ENCODE results near the gene GPR142. TPM values are rescaled to one million over a fixed set of nuclear protein-coding genes. Genes with fewer than 3 reads are reported as not detected.

GPR142 gene
- polyA plus RNA-seq, 4 donors, result 0.11 to 0.40 (median 0.18) TPM; not detected in 1

GRCh38 chr17:74368341-74369081, 1.2 kb downstream of the GPR142 start:
- no peak for DNase-seq (ENCODE audit: low read depth in 4 of 4, low spot score in 2 of 4)

- DNase-seq (ENCODE audit: low read depth in 4 of 4, low spot score in 2 of 4), result no peak
Observed at GRCh38 chr17:74369221-74369620, 1.9 kb downstream of the GPR142 start.

- DNase-seq (ENCODE audit: low read depth in 4 of 4, low spot score in 2 of 4), result no peak
Observed at GRCh38 chr17:74369665-74370490, 2.6 kb downstream of the GPR142 start.

GRCh38 chr17:74371653-74372147, 4.4 kb downstream of the GPR142 start:
- DNase-seq (ENCODE audit: low read depth in 4 of 4, low spot score in 2 of 4), result no peak

- DNase-seq (ENCODE audit: low read depth in 4 of 4, low spot score in 2 of 4), result no peak
Observed at GRCh38 chr17:74372426-74372825, 5.1 kb downstream of the GPR142 start.

- DNase-seq (ENCODE audit: low read depth in 4 of 4, low spot score in 2 of 4), result no peak
Observed at GRCh38 chr17:74373838-74374606, 6.7 kb downstream of the GPR142 start.

GRCh38 chr17:74374858-74375257, 7.6 kb downstream of the GPR142 start:
- DNase-seq (ENCODE audit: low read depth in 4 of 4, low spot score in 2 of 4), result no peak

GRCh38 chr17:74379495-74380085, 12.3 kb downstream of the GPR142 start:
- DNase-seq (ENCODE audit: low read depth in 4 of 4, low spot score in 2 of 4), result peak; percentile 75 to 87 (median 81)

- DNase-seq (ENCODE audit: low read depth in 4 of 4, low spot score in 2 of 4), result no peak
Observed at GRCh38 chr17:74380086-74380958, 13.0 kb downstream of the GPR142 start.

- DNase-seq (ENCODE audit: low read depth in 4 of 4, low spot score in 2 of 4), result no peak
Observed at GRCh38 chr17:74380959-74381808, 13.9 kb downstream of the GPR142 start.

GRCh38 chr17:74383141-74383540, 15.8 kb downstream of the GPR142 start:
- no peak for DNase-seq (ENCODE audit: low read depth in 4 of 4, low spot score in 2 of 4)

- DNase-seq (ENCODE audit: low read depth in 4 of 4, low spot score in 2 of 4), result no peak
Observed at GRCh38 chr17:74385201-74385600, 17.9 kb downstream of the GPR142 start.

GRCh38 chr17:74386386-74386785, 19.1 kb downstream of the GPR142 start:
- DNase-seq (ENCODE audit: low read depth in 4 of 4, low spot score in 2 of 4), result no peak

- DNase-seq (ENCODE audit: low read depth in 4 of 4, low spot score in 2 of 4), result no peak
Observed at GRCh38 chr17:74387365-74388218, 20.3 kb downstream of the GPR142 start.

GRCh38 chr17:74389084-74389753, 21.9 kb downstream of the GPR142 start:
- no peak for DNase-seq (ENCODE audit: low read depth in 4 of 4, low spot score in 2 of 4)

GRCh38 chr17:74389937-74390679, 22.8 kb downstream of the GPR142 start:
- DNase-seq (ENCODE audit: low read depth in 4 of 4, low spot score in 2 of 4), result no peak
